Common myeloid progenitor, CD34-positive (primary cell): ENCODE data around the gene ATG4B.

ENCODE experiments used
- CTCF ChIA-PET: fragments of 350-600 bp; sonication (Branson Sonifier 250); formaldehyde crosslinking; loops from one replicate; lab custom pipeline; 2021; ENCODE audit warnings: antibody characterized with exemption; lab: Charles Lee
- POLR2A ChIA-PET: fragments of 350-600 bp; sonication (Branson Sonifier 250); formaldehyde crosslinking; loops from one replicate; lab custom pipeline; 2021; ENCODE audit warnings: antibody characterized with exemption; lab: Charles Lee
- DNase-seq, 3 donors: peaks; one replicate each; pipeline versions ENCODE4 v3.0.0 to v3.0.0-alpha.2; 2013
- H3K27ac ChIP-seq, 2 experiments: 1 replicate in 1 of 2; 2 replicates in 1 of 2; pipeline ENCODE4 v1.7.0; 2013; ENCODE audit warnings: inconsistent platforms in 2 of 2, low read length in 2 of 2, mild to moderate bottlenecking in 2 of 2, low read depth in 1 of 2, moderate library complexity in 1 of 2; ENCODE audit not compliant: severe bottlenecking in 2 of 2, insufficient read depth in 1 of 2, poor library complexity in 1 of 2
- H3K27me3 ChIP-seq, 5 experiments: replicated peaks in 2 of 5; 1 replicate in 3 of 5; 2 replicates in 2 of 5; pipeline versions ENCODE4 v1.6.1 to v1.7.0; 2013; ENCODE audit warnings: low read length in 4 of 5, mild to moderate bottlenecking in 2 of 5, moderate library complexity in 2 of 5, inconsistent platforms in 1 of 5; ENCODE audit not compliant: insufficient read depth in 5 of 5, control insufficient read depth in 4 of 5
- H3K36me3 ChIP-seq, 4 experiments: 1 replicate in 2 of 4; 2 replicates in 2 of 4; pipeline versions ENCODE4 v1.6.1 to v1.7.0; 2013; ENCODE audit warnings: low read length in 3 of 4, control low read depth in 1 of 4, mild to moderate bottlenecking in 1 of 4; ENCODE audit not compliant: control insufficient read depth in 4 of 4, insufficient read depth in 4 of 4
- H3K4me1 ChIP-seq, 4 experiments: 1 replicate in 3 of 4; 2 replicates in 1 of 4; pipeline versions ENCODE4 v1.6.1 to v1.7.1; 2013; ENCODE audit warnings: low read length in 3 of 4, mild to moderate bottlenecking in 3 of 4, control low read depth in 1 of 4, inconsistent platforms in 1 of 4, moderate library complexity in 1 of 4; ENCODE audit not compliant: control insufficient read depth in 4 of 4, insufficient read depth in 4 of 4; ENCODE audit errors: control extremely low read depth in 1 of 4
- H3K4me3 ChIP-seq, 7 experiments: 1 replicate in 4 of 7; 2 replicates in 3 of 7; pipeline versions ENCODE4 v1.5.1 to v1.7.0; 2013; ENCODE audit warnings: mild to moderate bottlenecking in 7 of 7, low read length in 6 of 7, moderate library complexity in 6 of 7, inconsistent platforms in 2 of 7, low read depth in 2 of 7, control low read depth in 1 of 7; ENCODE audit not compliant: insufficient read depth in 4 of 7, control insufficient read depth in 1 of 7; ENCODE audit errors: extremely low read depth in 1 of 7
- H3K9me3 ChIP-seq, 5 experiments: 1 replicate in 4 of 5; 2 replicates in 1 of 5; pipeline versions ENCODE4 v1.6.1 to v1.7.1; 2013; ENCODE audit warnings: low read length in 4 of 5, mild to moderate bottlenecking in 2 of 5, inconsistent platforms in 1 of 5, low read depth in 1 of 5, moderate library complexity in 1 of 5; ENCODE audit not compliant: control insufficient read depth in 4 of 5, insufficient read depth in 2 of 5; ENCODE audit errors: control extremely low read depth in 1 of 5
- WGBS: methylation state at CpG from one replicate; pipeline ENCODE4 v1.1.5; 2013; ENCODE audit not compliant: insufficient coverage; 5-methylcytosine and 5-hydroxymethylcytosine counted together

The ATG4B gene

GRCh38 chr2:241633561-241633960 is 3.9 kb upstream of the ATG4B start:
- Histone ChIP-seq H3K4me1 (peaks cover 5 to 20% (median 13%) of the 10 kb centered on the region in 4 experiments), H3K4me3 (no peak overlapping the region), H3K27me3 (no peaks in the 10 kb centered on the region), H3K27ac (no peak overlapping the region), H3K36me3 (peaks cover 10 to 51% (median 26%) of the 10 kb centered on the region in 4 experiments), H3K9me3 (no peaks in the 10 kb centered on the region)
- WGBS = 92% methylated on average over 11 of the region's 17 CpGs
- DNase-seq = no peak
- POLR2A ChIA-PET = no interaction called here
- CTCF ChIA-PET = interaction anchor here (2.3 kb wide), 1 partner anchor 9 kb away, joined by 8 read pairs; no protein-coding TSS in a partner anchor

DNA sequence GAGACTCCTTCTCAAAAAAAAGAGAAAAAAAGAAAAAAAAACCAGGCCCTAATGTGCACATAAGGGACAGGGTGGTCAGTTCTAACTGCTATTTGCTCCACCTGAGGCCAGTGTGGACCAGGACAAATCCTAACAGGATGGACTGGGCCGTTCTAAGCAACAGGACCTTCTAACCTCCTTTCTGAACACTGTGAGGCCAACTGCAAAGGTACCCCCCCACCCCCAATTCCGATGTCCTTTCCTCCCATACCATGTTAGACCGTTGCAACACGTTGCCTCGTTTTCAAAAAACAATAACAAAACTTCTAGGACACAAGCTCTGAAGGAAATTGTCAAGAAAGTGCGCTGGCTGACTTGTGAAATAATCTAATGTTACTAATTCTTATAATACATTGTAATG is 1.7 kb upstream of the ATG4B start:
- DNase-seq = no peak
- ChIA-PET CTCF (interaction anchor here (1.1 kb wide), 2 partner anchors 11 to 25 kb away, joined by 3 to 4 read pairs; no protein-coding TSS in a partner anchor), POLR2A (interaction anchor here (0.6 kb wide), 1 partner anchor 18 kb away, joined by 4 read pairs; no protein-coding TSS in a partner anchor)
- Histone ChIP-seq H3K27ac (peak overlapping the region in 1 of 2 experiments; percentile 97), H3K4me1 (peaks cover 7 to 26% (median 18%) of the 10 kb centered on the region in 4 experiments), H3K4me3 (peak overlapping the region in 6 of 7 experiments; percentile 78 to 99 (median 97)), H3K9me3 (peaks cover 0 to 3% (median 0%) of the 10 kb centered on the region in 5 experiments), H3K36me3 (peaks cover 10 to 46% (median 26%) of the 10 kb centered on the region in 4 experiments), H3K27me3 (no peaks in the 10 kb centered on the region)
- 32% methylated on average over 2 of the region's 6 CpGs for WGBS

DNA sequence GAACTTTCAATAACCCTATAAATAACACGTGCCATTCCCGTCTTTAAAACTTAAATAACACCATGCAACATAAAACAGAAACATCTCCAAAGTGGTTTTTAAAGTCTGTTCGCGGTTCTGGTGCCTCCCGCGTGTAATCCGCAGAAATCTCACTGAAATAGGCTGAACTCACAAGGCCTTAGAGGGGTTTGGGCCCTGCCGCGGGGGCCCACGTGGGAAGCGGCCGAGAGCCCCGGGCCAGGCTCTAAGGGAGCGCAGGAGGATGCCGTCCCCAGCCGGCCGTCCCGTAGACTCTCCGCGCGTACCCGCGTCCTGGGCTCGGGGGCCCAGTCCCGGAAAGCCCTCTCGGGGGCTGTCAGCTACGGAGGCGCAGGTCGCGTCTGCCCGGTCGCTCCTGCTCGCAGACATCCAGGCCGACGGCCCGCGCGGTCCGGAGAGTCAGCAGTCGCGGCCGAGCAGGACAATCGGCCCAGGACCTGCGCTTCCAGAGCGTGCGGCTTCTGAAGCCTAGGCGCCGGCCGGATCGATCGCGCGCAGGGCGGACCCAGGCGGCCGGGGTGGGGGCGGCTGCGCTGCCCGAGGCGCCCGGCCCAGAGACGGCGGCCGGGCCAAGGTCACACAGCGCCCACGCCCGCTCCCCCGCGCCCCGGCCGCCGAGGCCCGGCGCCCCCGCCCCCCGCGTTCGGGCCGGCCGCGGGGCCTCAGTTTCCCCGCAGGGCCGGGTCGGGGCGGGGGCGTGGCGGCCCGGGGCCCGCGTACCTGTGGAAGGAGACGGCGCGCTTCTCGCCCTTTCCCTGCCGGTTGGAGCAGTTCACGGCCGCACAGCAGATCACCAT is 1.1 kb upstream of the ATG4B start:
- peak overlapping the region; percentile 78 to 99 (median 98) for H3K4me3 ChIP-seq
- DNase-seq = peak; percentile 12 to 48 (median 30)
- peak overlapping the region in 1 of 2 experiments; percentile 97 for H3K27ac ChIP-seq
- H3K9me3 ChIP-seq = peaks cover 0 to 3% (median 0%) of the 10 kb centered on the region in 5 experiments
- H3K27me3 ChIP-seq = no peaks in the 10 kb centered on the region
- H3K4me1 ChIP-seq = peaks cover 7 to 26% (median 18%) of the 10 kb centered on the region in 4 experiments
- WGBS = under 1% methylated on average over 89 of the region's 97 CpGs
- ChIA-PET CTCF (interaction anchor here (1.0 to 1.1 kb wide), 3 partner anchors 12 to 52 kb away, joined by 3 to 4 read pairs (median 3); no protein-coding TSS in a partner anchor), POLR2A (interaction anchor here (0.7 kb wide), 1 partner anchor 744 kb away, joined by 3 read pairs; no protein-coding TSS in a partner anchor)
- peaks cover 8 to 43% (median 21%) of the 10 kb centered on the region in 4 experiments for H3K36me3 ChIP-seq

DNA sequence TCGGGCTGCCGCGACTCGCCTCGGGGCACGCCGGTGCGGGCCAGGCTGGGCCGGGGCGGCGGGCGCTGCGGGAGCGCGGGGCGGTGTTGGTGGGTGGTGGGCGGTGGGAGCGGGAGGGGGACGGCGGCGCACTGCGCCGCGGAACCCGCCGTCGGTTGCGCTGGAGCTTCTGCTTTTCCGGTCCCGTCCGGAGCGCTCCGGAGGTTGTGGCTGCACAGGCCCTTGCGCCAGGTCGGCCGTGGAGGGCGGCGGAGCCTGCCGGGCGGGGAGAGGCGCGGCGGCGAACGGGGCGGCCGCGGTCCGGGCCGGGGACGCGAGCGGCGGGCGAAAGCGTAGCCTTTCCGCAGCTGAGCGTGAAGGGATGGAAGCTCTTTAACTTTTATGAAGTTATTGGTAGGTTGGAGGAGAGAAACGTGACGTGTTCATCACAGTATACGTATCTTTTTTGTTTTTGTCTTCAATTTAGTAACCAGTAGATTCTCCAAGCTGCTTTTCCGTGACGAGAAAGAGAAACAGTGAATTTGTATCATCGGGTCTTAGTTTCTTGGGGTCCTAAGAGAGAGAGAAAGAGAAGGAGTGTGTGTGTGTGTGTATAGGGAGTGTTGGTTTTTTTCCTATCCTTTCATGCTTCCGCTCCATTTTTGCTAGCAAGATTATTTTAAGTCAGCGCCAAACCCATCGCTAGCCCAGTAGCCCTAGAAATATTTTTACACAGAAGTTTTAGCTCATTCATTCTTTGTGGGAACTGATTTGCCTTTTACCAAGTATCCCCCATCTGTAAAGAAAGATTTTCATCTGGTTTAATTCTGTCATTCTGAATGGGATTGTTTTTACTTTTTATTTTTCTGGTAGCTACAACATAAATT is 535 bp downstream of the ATG4B start:
- CTCF ChIA-PET = interaction anchor here (1.0 to 1.2 kb wide), 6 partner anchors 10 to 50 kb away, joined by 3 to 5 read pairs (median 3); partner anchors contain the start of gene DTYMK
- Histone ChIP-seq H3K4me1 (peaks cover 7 to 28% (median 20%) of the 10 kb centered on the region in 4 experiments), H3K36me3 (peaks cover 0 to 28% (median 9%) of the 10 kb centered on the region in 4 experiments), H3K4me3 (peak overlapping the region; percentile 78 to 99 (median 98)), H3K27ac (peak overlapping the region; percentile 91 to 97), H3K9me3 (peaks cover 0 to 3% (median 0%) of the 10 kb centered on the region in 5 experiments), H3K27me3 (no peaks in the 10 kb centered on the region)
- DNase-seq = peak; percentile 36 to 77 (median 67)
- POLR2A ChIA-PET = no interaction called here
- under 1% methylated on average over 51 of the region's 67 CpGs for WGBS

DNA sequence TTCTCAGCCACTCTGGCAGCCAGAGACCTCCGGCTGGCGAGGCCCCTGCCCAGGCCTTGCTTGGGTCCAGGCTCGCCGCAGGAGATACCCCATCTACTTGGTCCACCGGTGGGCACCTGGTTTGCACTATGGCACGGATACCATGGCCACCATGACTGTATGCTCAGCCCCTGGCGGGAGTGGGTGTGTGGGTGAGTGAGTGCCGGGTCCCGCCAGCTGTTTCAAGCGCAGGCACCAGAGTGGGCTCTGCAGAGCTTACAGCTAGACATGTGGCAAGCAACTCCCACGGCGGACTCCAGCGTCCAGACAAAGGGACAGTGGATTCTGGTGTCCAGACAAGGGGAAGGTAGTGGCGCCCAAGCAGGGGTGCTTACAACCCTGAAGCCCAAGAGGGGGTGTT is 1.4 kb downstream of the ATG4B start:
- peaks cover 0 to 3% (median 0%) of the 10 kb centered on the region in 5 experiments for H3K9me3 ChIP-seq
- H3K4me1 ChIP-seq = peaks cover 7 to 28% (median 20%) of the 10 kb centered on the region in 4 experiments
- DNase-seq = no peak
- POLR2A ChIA-PET = no interaction called here
- H3K27ac ChIP-seq = peak overlapping the region in 1 of 2 experiments; percentile 97
- CTCF ChIA-PET = interaction anchor here (1.0 to 1.2 kb wide), 4 partner anchors 17 to 48 kb away, joined by 3 to 5 read pairs (median 4); partner anchors contain the start of gene DTYMK
- no peaks in the 10 kb centered on the region for H3K27me3 ChIP-seq
- WGBS = 95% methylated on average over 14 of the region's 14 CpGs
- H3K4me3 ChIP-seq = peak overlapping the region in 5 of 7 experiments; percentile 78 to 99 (median 96)
- H3K36me3 ChIP-seq = peaks cover 0 to 20% (median 4%) of the 10 kb centered on the region in 4 experiments

DNA sequence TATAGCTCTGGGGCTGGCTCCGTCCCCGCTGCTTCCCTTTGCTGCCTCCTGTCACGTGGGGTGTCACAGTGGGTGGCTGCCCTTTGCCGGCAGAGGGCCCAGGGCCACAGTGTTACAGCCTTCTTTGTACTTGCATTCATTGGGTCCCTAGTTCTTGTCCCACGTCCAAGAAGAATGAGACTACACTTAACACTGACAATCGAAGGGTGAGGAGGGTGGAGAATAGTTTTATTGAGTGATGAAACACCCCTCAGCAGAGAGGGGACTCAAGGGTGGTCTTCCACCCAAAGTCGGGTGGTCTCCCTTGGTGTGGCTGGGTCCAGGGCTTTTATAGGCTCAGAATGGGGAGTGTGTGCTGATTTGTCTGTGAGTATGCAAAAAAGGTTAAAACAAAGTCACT is 1.9 kb downstream of the ATG4B start:
- H3K4me3 ChIP-seq = no peak overlapping the region
- H3K9me3 ChIP-seq = peaks cover 0 to 3% (median 0%) of the 10 kb centered on the region in 5 experiments
- CTCF ChIA-PET = interaction anchor here (1.0 kb wide), 1 partner anchor 20 kb away, joined by 3 read pairs; no protein-coding TSS in a partner anchor

More for the DNA sequence above, 1.9 kb downstream of the ATG4B start:
- POLR2A ChIA-PET = no interaction called here
- H3K27me3 ChIP-seq = no peaks in the 10 kb centered on the region
- H3K27ac ChIP-seq = no peak overlapping the region
- peaks cover 0 to 18% (median 3%) of the 10 kb centered on the region in 4 experiments for H3K36me3 ChIP-seq
- peaks cover 7 to 28% (median 20%) of the 10 kb centered on the region in 4 experiments for H3K4me1 ChIP-seq
- DNase-seq = no peak
- WGBS = 93% methylated on average over 4 of the region's 7 CpGs
